SH-SY5Y (cell line): ENCODE measurements around the gene SLC16A12.

Source experiments
- GATA2 ChIP-seq: IDR thresholded peaks from 2 replicates; pipeline ENCODE4 v1.6.1; 2011; ENCODE audit warnings: mild to moderate bottlenecking, low read depth, low read length
- GATA3 ChIP-seq: IDR thresholded peaks from 2 replicates; pipeline ENCODE4 v1.6.1; 2011; ENCODE audit warnings: low read depth, mild to moderate bottlenecking, low read length, moderate library complexity

The SLC16A12 gene

DNA sequence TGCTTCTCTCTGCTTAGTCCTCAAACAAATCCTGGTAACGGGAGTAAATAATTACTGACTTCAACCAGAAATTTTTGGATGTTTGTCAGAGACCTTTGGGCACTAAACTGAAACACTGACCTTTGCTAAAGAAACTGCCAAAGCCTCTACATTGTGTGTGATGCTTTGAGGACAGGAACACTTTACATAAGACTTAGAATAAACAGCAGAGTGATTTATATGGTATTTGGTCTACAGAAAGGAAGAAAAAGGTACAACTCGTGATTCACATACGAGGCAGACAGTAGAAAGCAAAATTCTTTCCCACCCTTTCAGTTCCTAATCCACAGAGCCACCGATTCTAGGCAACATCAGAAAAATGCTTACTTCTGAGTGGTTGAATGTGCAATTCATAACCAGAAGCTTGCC lies 59.8 kb downstream of the SLC16A12 start:
- TF ChIP-seq GATA3 (no peak), GATA2 (no peak)

DNA sequence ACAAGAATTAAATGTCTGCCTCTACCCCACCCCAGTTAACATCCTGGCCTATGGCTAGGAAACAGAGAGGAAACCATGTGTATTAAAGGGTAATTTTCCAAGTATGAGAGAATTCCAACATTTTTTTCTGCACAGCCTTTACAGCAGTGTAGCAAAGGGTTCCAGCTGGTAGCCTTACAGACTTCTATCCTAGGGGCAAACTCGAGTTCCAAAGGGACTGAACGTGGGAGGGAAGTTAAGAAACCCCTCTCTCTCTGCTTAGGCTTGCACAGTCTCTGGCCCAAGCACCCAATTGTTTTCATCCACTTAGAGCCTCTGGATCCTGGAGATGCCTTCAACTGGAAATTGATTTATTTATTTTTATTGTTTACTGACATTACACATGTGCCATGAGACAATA lies 60.3 kb downstream of the SLC16A12 start:
- no peak for TF ChIP-seq GATA2
- no peak for TF ChIP-seq GATA3

DNA sequence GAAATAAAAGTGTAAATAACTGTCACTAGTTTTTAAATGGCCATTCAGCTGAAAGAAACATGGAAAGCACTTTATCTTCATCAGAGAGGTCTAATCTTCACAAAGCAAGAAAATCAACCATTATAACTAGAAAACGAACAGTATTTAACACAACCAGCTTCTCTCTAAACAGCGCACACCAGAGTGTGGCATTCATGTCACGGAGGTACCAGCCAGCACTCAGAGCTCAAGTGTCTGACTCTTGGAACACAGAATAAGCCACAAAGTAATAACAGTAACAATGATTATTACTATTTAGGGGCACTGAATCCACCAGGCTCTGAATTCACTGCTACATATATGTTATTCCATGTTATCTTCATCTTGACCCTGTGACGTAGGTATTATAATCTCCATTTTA lies 60.9 kb downstream of the SLC16A12 start:
- TF ChIP-seq GATA2: no peak
- no peak for TF ChIP-seq GATA3

DNA sequence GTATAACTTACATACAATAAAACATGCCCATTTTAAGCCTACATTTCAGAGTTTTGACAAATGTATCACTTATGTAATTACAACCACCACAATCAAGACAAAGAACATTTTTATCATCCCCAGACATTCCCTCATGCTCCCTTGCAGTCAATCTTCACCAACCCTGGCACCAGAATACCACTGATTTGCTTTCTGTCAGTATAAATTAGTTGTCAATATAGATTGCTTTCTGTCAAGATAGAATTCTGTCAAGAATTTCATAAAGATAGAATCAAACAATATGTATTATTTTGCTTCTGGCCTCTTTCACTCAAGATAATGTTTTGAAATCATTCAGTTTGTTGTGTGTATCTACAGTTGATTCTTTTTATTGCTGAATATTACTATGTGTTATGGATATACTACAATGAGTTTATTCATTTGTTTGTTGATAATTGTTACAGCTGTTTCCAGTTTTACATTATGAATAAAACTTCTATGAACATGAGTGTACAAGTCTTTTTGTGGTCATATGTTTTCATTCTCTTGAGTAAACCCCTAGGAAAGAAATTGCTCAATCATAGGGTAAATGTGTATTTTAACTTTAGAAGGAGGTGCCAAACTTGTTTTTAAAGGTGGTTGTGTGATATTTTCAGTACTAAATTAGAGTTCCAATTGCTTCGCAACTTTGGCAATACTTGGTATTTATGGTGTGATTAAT lies 64.1 kb downstream of the SLC16A12 start:
- TF ChIP-seq GATA2 (no peak), GATA3 (no peak)

DNA sequence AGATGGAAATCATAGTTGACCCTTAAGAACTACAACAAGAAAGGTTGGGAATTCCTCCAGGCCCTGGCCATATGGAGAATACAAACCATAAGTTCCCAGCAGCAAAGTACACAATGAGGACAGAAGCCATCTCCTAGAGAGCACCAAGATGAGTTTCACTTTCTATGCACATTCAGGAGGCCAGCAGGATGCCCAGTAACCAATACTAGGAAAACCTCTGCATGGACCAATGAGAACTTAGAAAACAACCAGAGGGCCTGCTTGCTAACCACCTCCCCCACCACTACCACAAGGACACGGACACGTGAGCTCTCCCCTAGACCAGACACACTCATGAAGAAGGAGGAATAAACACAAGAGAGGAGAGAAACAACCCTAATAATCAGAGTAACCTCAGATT lies 64.8 kb downstream of the SLC16A12 start:
- no peak for TF ChIP-seq GATA3
- TF ChIP-seq GATA2: no peak

DNA sequence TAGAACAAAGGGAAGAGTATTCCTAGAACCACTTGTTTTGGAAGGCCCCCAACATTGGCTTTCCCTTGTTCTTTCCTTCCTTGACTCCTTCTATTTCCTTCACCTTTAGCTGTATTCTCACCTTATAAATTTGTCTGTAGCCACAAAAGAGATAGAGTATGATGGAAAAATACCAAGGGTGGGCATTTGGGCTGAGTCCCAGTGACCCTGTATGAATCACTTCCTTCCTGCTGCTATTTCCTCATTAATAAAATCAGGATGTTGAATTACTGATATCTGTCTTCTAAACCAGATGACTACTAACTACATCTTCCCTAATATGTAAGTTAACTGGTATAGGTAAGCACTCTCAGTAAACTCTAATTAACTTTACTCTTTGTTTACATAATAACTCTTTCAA lies 65.9 kb downstream of the SLC16A12 start:
- TF ChIP-seq GATA2: no peak
- TF ChIP-seq GATA3: no peak

DNA sequence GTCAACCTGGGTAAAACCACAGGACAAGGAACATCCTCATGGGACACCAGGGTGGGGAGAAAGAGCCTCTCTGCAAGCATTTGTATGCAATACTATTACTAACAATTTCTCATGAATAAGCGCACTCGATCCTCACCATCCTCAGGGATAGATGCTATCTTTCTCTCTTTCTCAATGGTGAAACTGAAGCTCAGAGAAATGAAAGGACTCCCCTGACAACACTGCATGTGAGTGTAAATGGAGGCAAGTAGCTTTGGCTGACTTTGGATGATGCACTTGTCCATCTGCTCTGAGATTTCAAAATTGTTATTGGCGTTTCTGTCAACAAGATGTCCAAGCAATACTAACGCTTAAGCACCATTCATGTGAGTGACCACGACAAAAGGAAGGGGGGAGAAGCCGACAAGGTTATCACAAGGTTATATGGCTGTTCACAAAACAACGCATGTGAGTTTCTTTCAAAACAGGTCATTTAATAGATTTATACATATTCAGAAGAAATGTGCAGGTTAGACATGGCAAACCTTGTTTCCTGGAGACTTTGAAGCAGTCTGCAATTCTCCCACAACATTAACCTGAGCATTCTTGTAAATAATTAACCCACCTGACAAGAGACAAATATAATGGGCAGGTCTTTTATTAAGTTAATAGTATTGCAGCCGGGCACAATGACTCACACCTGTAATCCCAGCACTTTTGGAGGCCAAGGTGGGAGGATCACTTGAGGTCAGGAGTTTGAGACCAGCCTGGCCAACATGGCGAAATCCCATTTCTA lies 67.0 kb downstream of the SLC16A12 start:
- no peak for TF ChIP-seq GATA3
- no peak for TF ChIP-seq GATA2

DNA sequence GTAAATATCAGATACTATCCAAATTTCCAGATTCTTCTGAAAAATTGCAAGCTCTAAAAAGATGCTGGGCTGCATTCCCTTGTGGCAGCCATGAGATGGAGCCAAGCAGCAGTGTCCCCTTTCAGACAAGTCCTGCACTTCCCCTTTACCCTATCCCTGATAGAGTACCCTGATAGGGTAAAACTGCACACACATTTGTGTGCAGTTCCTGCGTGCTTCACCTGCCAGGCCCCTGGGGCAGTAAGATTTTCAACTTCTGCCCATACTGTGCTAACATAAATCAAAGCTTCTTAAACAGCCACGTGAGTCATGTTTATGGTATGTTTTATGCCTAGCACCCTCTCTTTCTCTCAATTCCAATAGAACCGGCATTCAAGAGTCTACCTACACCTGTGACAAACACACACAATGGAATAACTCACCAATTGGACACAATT lies 68.8 kb downstream of the SLC16A12 start:
- TF ChIP-seq GATA2 (0 out of 2 replicates have a peak, but pooled peaks have one; percentile 28), GATA3 (no peak)

DNA sequence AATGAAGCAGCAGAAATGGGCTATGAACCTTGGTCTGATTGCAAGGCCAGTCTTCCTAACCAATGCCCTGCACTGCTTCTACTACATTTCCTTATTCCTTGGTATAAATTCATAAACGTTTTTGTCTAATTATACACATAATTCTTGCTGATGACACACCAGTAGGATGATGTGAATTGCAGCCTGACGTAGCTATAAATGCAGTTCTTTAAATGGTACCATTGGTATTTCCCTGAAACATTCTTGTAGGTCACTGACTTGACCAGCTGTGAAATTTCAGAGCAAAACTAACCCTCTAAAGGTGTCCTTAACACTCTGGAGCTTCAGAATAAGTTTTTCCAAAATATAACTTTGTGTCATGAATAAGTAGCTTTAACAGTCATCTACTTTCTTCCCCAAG lies 70.2 kb downstream of the SLC16A12 start:
- TF ChIP-seq GATA2 (no peak), GATA3 (no peak)

DNA sequence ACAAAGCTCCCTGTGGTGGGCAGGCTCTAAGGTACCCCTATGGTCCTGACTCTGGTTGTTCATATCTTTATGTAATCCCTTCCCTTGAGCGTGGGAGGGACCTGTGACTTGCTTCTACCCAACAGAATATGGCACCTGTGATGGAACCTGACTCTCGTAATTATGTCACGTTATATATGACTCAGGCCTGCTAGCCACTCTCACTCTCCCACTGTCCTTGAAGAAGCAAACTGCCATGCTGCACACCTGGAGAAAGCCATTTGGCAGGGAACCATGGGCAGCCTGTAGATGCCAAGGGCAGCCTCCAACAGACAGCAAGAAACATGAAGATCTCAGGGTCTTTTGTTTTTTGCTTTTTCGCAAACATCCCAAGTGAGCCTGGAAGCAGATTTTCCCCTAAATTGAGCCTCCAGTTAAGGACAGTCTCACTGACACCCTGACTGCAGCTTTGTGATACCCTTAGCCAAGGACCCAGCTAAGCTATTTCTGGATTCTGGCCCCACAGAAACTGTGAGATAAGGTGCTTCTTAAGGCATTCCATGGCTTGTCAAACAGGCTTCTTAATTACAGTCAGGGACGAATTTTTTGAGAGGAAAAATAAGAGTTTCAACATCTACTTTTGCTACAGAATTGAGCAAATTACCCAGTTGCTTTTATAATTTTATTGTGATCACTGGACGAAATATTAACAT lies 71.4 kb downstream of the SLC16A12 start:
- TF ChIP-seq GATA3: no peak
- TF ChIP-seq GATA2: no peak

DNA sequence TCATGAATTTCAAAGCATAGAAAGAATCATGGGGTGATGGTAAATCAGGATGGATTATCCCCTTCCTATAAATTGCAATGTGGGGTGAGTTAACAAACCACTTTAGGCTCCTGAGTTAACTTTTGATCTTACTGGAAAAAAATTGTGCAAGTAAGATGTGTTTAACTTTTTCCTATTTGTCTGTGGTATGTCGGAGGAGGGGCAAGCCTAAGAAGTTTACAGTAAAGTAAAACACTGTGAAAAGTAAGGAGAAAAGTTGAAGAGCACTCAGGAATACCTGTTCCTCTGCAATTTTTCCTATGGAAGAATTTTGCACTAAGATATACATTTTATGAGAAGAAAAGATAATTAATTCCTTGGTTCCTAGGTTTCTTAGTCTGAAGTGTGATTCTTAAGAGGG lies 76.6 kb downstream of the SLC16A12 start:
- TF ChIP-seq GATA3 (no peak), GATA2 (no peak)

DNA sequence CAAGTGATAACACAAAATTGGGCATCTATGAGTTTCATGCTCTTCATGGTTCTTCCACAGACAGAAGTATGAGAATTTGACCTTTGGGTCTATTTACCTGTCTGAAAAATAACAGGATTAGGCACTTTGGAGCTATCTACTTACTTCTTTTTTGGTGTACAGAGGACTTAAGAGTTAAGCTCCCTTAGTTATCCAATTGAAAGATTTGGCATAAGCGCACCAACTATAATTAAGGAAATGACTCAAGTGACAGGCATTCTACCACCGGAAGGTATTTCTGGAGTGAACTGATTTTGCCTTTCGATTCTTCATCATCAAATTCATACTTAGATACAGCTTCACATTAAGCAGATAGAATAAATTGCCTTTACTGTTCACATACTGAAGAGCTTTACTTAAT lies 77.1 kb downstream of the SLC16A12 start:
- TF ChIP-seq GATA2: no peak
- no peak for TF ChIP-seq GATA3

DNA sequence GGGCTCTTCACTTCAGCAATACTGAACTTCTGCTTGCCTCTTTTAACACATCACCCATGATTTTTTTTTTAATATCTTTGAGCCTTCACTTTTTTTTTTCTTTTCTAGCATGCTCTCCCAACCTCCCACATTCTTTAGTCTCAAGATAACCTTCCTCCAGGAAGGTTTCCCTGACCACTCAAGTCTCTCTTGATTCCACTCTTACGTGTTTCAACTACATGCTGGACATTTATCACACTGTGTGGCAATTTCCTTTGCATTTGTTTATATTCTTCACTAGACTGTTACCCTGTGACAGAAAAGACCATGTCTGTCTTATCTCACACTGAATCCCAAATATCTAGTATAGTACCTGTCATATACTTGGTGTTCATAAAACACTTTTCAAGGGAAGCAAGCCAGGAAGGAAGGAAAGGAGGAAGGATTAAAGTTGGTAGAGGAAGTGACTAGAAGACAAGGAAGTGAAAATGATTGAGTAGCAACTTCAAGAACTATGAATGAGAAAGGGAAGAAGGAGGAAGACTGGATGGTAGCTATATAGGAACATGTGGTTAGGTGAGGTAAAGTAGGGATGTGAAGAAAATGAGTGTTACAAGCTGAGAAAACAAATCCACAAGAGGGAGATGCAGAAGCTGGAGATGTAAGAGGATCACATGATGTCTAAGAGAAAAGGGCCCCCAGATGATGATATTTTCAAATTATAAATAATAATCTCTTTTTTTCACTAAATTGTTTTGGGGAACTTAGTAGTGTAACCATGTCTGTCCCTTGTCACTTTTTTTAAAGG lies 80.6 kb downstream of the SLC16A12 start:
- TF ChIP-seq GATA3: no peak

DNA sequence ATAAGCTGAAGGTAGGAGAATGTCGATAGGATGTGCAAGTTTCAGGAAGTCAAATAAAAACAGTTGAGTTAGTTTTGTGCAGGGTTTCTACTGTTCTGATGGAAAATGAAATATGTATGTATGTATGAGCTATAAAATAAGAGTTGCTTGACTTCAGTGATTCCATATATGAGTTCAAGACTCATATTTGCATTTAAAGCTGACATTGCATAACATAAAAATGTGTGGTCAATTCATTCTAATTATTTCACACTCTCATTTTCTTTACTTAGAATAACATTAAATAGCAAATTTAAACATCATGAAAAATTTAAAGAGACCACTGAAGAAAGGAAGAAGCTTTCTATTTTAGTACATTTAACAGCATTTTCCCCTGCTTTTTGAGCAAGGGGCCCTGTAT lies 83.2 kb downstream of the SLC16A12 start:
- no peak for TF ChIP-seq GATA2
- no peak for TF ChIP-seq GATA3

DNA sequence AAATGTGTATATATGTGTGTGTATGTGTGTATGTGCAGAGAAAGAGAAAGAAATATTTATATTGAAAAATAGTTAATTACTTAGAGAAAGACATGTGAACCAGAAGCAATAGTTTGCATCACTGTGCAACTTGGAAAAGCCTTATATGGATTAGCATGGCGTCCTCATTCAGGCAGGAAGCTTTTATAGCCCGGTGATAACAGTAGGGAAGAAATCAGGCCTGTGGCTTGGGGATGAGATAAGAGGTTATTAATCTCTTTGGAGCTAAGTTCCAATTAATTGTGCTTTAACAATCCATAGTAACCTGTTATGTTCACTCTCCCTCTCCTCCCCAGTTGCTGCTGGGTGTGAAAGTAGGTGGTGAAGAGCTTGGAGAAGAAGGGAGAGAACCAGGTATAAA lies 84.5 kb downstream of the SLC16A12 start:
- TF ChIP-seq GATA3: no peak

DNA sequence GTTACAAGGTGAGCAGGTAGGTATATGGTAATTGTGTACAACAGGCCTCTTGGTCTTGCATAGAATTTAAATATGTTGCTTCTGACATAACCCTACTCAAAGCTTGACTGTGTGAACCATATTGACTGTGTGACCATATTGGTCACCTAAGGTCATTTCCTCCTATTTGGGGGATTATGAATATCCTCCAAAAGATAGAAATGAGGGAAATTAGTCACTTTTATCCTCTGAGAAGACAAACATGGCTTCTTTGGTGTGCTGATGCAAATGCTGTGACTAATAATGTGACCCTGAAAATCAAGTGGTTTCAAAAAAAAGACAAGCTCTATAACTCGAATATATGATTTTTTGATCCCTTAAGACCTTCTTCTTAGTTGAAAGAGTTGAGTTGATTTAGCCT lies 93.1 kb downstream of the SLC16A12 start:
- TF ChIP-seq GATA2 (no peak), GATA3 (no peak)
